GM23338 (cell line): Measurements from ENCODE around the gene CADPS2. TPM values are rescaled to one million over a fixed set of nuclear protein-coding genes. Genes with fewer than 3 reads are reported as not detected.

Experiments
- ATAC-seq: fragments of 200-7000 bp; cut with Tn5 transposase; 3 replicates; pipeline ENCODE4 v1.9.1; 2020
- DNase-seq: peaks from one replicate; pipeline ENCODE4 v3.0.0-alpha.2; 2015; ENCODE audit warnings: low spot score
- H2AFZ ChIP-seq: fragments of 200-600 bp; sonication (generic); 2 replicates; pipeline ENCODE4 v1.8.0; 2016; ENCODE audit warnings: antibody characterized with exemption, mild to moderate bottlenecking, moderate library complexity
- H3F3A ChIP-seq: fragments of 200-600 bp; sonication (generic); replicated peaks from 2 replicates; pipeline ENCODE4 v1.8.0; 2017; ENCODE audit warnings: antibody characterized with exemption, mixed run types, low read depth
- H3K27ac ChIP-seq: fragments of 200-600 bp; sonication (generic); 2 replicates; pipeline ENCODE4 v1.6.1; 2016; ENCODE audit warnings: low read depth
- H3K27me3 ChIP-seq: fragments of 200-600 bp; sonication (generic); 2 replicates; pipeline ENCODE4 v1.8.0; 2016; ENCODE audit warnings: mild to moderate bottlenecking, mixed run types, moderate library complexity; ENCODE audit not compliant: insufficient read depth
- H3K36me3 ChIP-seq: fragments of 200-600 bp; sonication (generic); 2 replicates; pipeline ENCODE4 v1.8.0; 2016; ENCODE audit warnings: mild to moderate bottlenecking; ENCODE audit not compliant: insufficient read depth
- H3K4me1 ChIP-seq: fragments of 200-600 bp; sonication (generic); 2 replicates; pipeline ENCODE4 v1.8.0; 2016; ENCODE audit warnings: mild to moderate bottlenecking, moderate library complexity; ENCODE audit not compliant: insufficient read depth
- H3K4me2 ChIP-seq: fragments of 200-600 bp; sonication (generic); 2 replicates; pipeline ENCODE4 v1.7.1; 2017; ENCODE audit warnings: mixed run types
- H3K4me3 ChIP-seq: fragments of 200-600 bp; sonication (generic); 2 replicates; pipeline ENCODE4 v1.6.1; 2016; ENCODE audit warnings: mixed run types
- H3K79me2 ChIP-seq: fragments of 200-600 bp; sonication (generic); replicated peaks from 2 replicates; pipeline ENCODE4 v1.8.0; 2017; ENCODE audit warnings: mild to moderate bottlenecking; ENCODE audit not compliant: insufficient read depth
- H3K9me2 ChIP-seq: fragments of 200-600 bp; sonication (generic); 2 replicates; pipeline ENCODE4 v1.8.0; 2017; ENCODE audit not compliant: insufficient read depth
- H4K20me1 ChIP-seq: fragments of 200-600 bp; sonication (generic); replicated peaks from 2 replicates; pipeline ENCODE4 v1.8.0; 2017; ENCODE audit warnings: mild to moderate bottlenecking; ENCODE audit not compliant: insufficient read depth
- H3K27ac Mint-ChIP-seq: 2 replicates; pipeline ENCODE4 v1.8.0; 2020; ENCODE audit warnings: inconsistent platforms, mild to moderate bottlenecking, moderate library complexity, mixed read lengths
- H3K27me3 Mint-ChIP-seq: 3 replicates; pipeline ENCODE4 v1.8.0; 2022; ENCODE audit warnings: low read depth, mild to moderate bottlenecking, moderate library complexity, mixed read lengths, inconsistent platforms; ENCODE audit not compliant: insufficient read depth, poor library complexity
- H3K36me3 Mint-ChIP-seq: 3 replicates; pipeline ENCODE4 v1.8.0; 2021; ENCODE audit warnings: low read depth, mild to moderate bottlenecking, inconsistent platforms, moderate library complexity, mixed read lengths
- H3K4me1 Mint-ChIP-seq: 3 replicates; pipeline ENCODE4 v1.8.0; 2020; ENCODE audit warnings: mild to moderate bottlenecking, inconsistent platforms, mixed read lengths
- H3K4me3 Mint-ChIP-seq: 3 replicates; pipeline ENCODE4 v1.8.0; 2021; ENCODE audit warnings: moderate library complexity, mild to moderate bottlenecking, inconsistent platforms, mixed read lengths
- H3K9me3 Mint-ChIP-seq: 3 replicates; pipeline ENCODE4 v1.8.0; 2020; ENCODE audit warnings: moderate library complexity, mild to moderate bottlenecking, inconsistent platforms, mixed read lengths
- CREB1 ChIP-seq: fragments of 250-450 bp; sonication (Bioruptor Pico); IDR thresholded peaks from 2 replicates; pipeline ENCODE4 v1.5.0; 2020; ENCODE audit warnings: low read depth, mild to moderate bottlenecking, moderate library complexity
- ETS1 ChIP-seq: IDR thresholded peaks from 2 replicates; pipeline ENCODE4 v1.6.1; 2016; ENCODE audit warnings: antibody characterized with exemption
- EZH2 ChIP-seq: fragments of 200-600 bp; sonication (generic); IDR thresholded peaks from one replicate; pipeline ENCODE4 v1.8.0; 2017; ENCODE audit warnings: antibody characterized with exemption, mild to moderate bottlenecking, low read depth; ENCODE audit not compliant: unreplicated experiment
- EZH2phosphoT487 ChIP-seq: fragments of 200-600 bp; sonication (generic); IDR thresholded peaks from one replicate; pipeline ENCODE4 v1.8.1; 2018; ENCODE audit warnings: antibody characterized with exemption; ENCODE audit not compliant: unreplicated experiment
- JUNB ChIP-seq: IDR thresholded peaks from one replicate; pipeline ENCODE4 v1.6.1; 2016; ENCODE audit warnings: antibody characterized with exemption; ENCODE audit not compliant: unreplicated experiment
- NANOG ChIP-seq: IDR thresholded peaks from 2 replicates; pipeline ENCODE4 v1.6.1; 2016; ENCODE audit warnings: antibody characterized with exemption, borderline replicate concordance
- POLR2AphosphoS5 ChIP-seq: IDR thresholded peaks from 2 replicates; pipeline ENCODE4 v1.6.1; 2016; ENCODE audit warnings: antibody characterized with exemption, low read depth
- REST ChIP-seq: IDR thresholded peaks from one replicate; pipeline ENCODE4 v1.6.1; 2018; ENCODE audit warnings: antibody characterized with exemption; ENCODE audit not compliant: unreplicated experiment
- STAT1 ChIP-seq: IDR thresholded peaks from one replicate; pipeline ENCODE4 v1.6.1; 2016; ENCODE audit warnings: antibody characterized with exemption; ENCODE audit not compliant: unreplicated experiment
- ZNF114 ChIP-seq: fragments of 250-450 bp; sonication (Bioruptor Pico); IDR thresholded peaks from 2 replicates; pipeline ENCODE4 v1.5.0; 2020; ENCODE audit warnings: mild to moderate bottlenecking, moderate library complexity
- ZNF331 ChIP-seq: fragments of 250-450 bp; sonication (Bioruptor Pico); IDR thresholded peaks from 2 replicates; pipeline ENCODE4 v1.5.0; 2020; ENCODE audit warnings: low read depth, mild to moderate bottlenecking, moderate library complexity
- polyA plus RNA-seq: library from polyadenylated mRNA; unstranded; fragments of >200 nt; fragmentation: Nextera tagmentation; extraction: Ambion mirVana; gene quantifications from 2 replicates; pipeline ENCODE4 v1.2.1, GENCODE V29; 2016
- total RNA-seq: library from RNA; depleted of rRNA; stranded (reverse); fragments of >200 nt; shearing (Covaris generic); gene quantifications from 2 replicates; pipeline ENCODE4 v1.2.3, GENCODE V29; 2014
- TF ChIP-seq, protein P1 (sequence below), 2 experiments: fragments of 200-600 bp in 1 of 2; sonication (generic) in 1 of 2; conservative IDR thresholded peaks; 2 replicates each; pipeline versions ENCODE4 v1.5.1 to v1.6.1; 2016 to 2017; ENCODE audit warnings: antibody characterized with exemption in 2 of 2, low read depth in 2 of 2, mild to moderate bottlenecking in 2 of 2, moderate library complexity in 1 of 2

CADPS2 gene
- total and polyA plus RNA-seq, 2 experiments from 2014 or later: 16.3 to 36.9 TPM

- TF ChIP-seq ETS1: no peak
- no peak for TF ChIP-seq ZNF114 (CRISPR knock-in tag)
- no peak for TF ChIP-seq ZNF331 (CRISPR knock-in tag)
- TF ChIP-seq EZH2: no peak
- no peak for TF ChIP-seq NANOG
- TF ChIP-seq STAT1: no peak
- no peak for TF ChIP-seq CREB1
- TF ChIP-seq, protein P1, sequence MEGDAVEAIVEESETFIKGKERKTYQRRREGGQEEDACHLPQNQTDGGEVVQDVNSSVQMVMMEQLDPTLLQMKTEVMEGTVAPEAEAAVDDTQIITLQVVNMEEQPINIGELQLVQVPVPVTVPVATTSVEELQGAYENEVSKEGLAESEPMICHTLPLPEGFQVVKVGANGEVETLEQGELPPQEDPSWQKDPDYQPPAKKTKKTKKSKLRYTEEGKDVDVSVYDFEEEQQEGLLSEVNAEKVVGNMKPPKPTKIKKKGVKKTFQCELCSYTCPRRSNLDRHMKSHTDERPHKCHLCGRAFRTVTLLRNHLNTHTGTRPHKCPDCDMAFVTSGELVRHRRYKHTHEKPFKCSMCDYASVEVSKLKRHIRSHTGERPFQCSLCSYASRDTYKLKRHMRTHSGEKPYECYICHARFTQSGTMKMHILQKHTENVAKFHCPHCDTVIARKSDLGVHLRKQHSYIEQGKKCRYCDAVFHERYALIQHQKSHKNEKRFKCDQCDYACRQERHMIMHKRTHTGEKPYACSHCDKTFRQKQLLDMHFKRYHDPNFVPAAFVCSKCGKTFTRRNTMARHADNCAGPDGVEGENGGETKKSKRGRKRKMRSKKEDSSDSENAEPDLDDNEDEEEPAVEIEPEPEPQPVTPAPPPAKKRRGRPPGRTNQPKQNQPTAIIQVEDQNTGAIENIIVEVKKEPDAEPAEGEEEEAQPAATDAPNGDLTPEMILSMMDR (conservative IDR thresholded peaks at IDR 0.05; ENCODE audit: low read depth in 2 of 2): no peak
- TF ChIP-seq JUNB: no peak
- TF ChIP-seq EZH2phosphoT487: no peak
- TF ChIP-seq REST: no peak
Measured at GRCh38 chr7:122453432-122453831, 432.8 kb downstream of the CADPS2 start (continued).

DNA sequence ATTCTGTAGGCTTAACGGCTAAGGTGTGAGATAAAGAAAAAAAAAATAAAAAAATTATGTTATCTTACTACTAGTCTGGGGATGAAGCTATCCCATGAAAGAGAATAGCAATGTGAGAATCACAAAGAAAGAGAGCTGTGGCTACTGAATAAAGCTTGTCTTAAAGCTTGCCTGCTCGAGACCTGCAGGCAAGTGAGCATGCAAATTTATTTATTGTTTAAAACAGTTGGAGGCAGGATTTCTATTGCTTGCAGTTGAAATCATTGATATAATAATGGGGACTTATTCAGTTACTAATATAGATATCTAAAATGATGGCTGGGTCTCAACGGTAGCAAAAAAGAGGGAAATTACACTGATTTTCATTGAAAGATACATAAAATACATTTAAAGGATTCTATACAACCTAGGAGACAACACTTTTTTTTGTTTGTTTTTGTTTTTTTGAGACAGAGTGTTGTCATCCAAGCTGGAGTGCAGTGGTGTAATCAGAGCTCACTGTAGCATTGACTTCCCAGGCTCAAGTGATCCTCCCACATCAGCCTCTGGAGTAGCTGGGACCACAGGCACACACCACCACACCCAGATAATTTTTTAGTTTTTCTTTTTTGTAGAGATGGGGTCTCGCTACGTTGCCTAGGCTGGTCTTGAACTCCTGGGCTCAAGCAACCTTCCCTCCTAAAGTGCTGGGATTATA lies 437.2 kb downstream of the CADPS2 start:
- peaks cover 11% of the 10 kb centered on the region; the same call in 2 of the 3 replicates for H3K9me3 Mint-ChIP-seq
- peaks cover 39% of the 10 kb centered on the region for H3K4me1 Mint-ChIP-seq
- Histone ChIP-seq H3K36me3 (peaks cover 4% of the 10 kb centered on the region; the same call in 1 of the 2 replicates), H3F3A (no peaks in the 10 kb centered on the region), H3K27me3 (no peaks in the 10 kb centered on the region), H3K4me1 (peaks cover 27% of the 10 kb centered on the region), H3K9me2 (no peaks in the 10 kb centered on the region), H3K4me3 (no peak overlapping the region), H4K20me1 (no peaks in the 10 kb centered on the region), H2AFZ (no peak overlapping the region), H3K4me2 (peak overlapping the region; percentile 34; the same call in 1 of the 2 replicates), H3K27ac (peak overlapping the region; percentile 81), H3K79me2 (no peaks in the 10 kb centered on the region)
- ATAC-seq (peak; percentile 89), DNase-seq (peak; percentile 57)
- H3K36me3 Mint-ChIP-seq: peaks cover 24% of the 10 kb centered on the region; the same call in 2 of the 3 replicates
- peak overlapping the region; percentile 94 for H3K27ac Mint-ChIP-seq
- H3K4me3 Mint-ChIP-seq: no peak overlapping the region
- TF ChIP-seq NANOG (peak; percentile 2; the same call in 1 of the 2 replicates), POLR2AphosphoS5 (no peak), ETS1 (no peak)
- TF ChIP-seq, protein P1 (conservative IDR thresholded peaks at IDR 0.05; ENCODE audit: low read depth in 2 of 2): no peak
- H3K27me3 Mint-ChIP-seq: peaks cover 6% of the 10 kb centered on the region
